Breast epithelium (tissue), 4 donors: ENCODE measurements around the gene PAK5. TPM values are rescaled to one million over a fixed set of nuclear protein-coding genes. Genes with fewer than 3 reads are reported as not detected.

Experiments used
- DNase-seq, 2 donors: peaks; one replicate each; pipeline ENCODE4 v3.0.0-alpha.2; 2019; ENCODE audit warnings: low spot score in 2 of 2
- H3K27ac ChIP-seq, 2 donors: fragments of 200-600 bp; sonication (generic) in 1 of 2; one replicate each; pipeline ENCODE4 v1.5.1; 2016 to 2019; ENCODE audit warnings: mild to moderate bottlenecking in 1 of 2
- H3K27me3 ChIP-seq, 2 donors: fragments of 200-600 bp; sonication (generic) in 1 of 2; one replicate each; pipeline versions ENCODE4 v1.5.1 to v1.6.0; 2017 to 2019; ENCODE audit warnings: control low read depth in 1 of 2, mild to moderate bottlenecking in 1 of 2
- H3K36me3 ChIP-seq: fragments of 200-600 bp; one replicate; pipeline ENCODE4 v1.5.1; 2019
- H3K4me1 ChIP-seq, 2 donors: fragments of 200-600 bp; sonication (generic); one replicate each; pipeline ENCODE4 v1.5.1; 2016 to 2019; ENCODE audit warnings: control low read depth in 1 of 2
- H3K4me3 ChIP-seq, 3 donors: fragments of 200-600 bp; sonication (generic); 1 replicate in 2 of 3; 2 replicates in 1 of 3; pipeline ENCODE4 v1.5.1; 2016 to 2019; ENCODE audit warnings: mild to moderate bottlenecking in 3 of 3, moderate library complexity in 2 of 3
- H3K9me3 ChIP-seq, 2 donors: fragments of 200-600 bp; sonication (generic) in 1 of 2; one replicate each; pipeline ENCODE4 v1.5.1; 2016 to 2019; ENCODE audit warnings: control low read depth in 1 of 2
- CTCF ChIP-seq, 3 donors: fragments of 450-650 bp; IDR thresholded peaks; one replicate each; pipeline ENCODE4 v1.5.1; 2016 to 2017; ENCODE audit warnings: antibody characterized with exemption in 3 of 3, mild to moderate bottlenecking in 3 of 3, moderate library complexity in 3 of 3
- POLR2A ChIP-seq: fragments of 450-650 bp; IDR thresholded peaks from one replicate; pipeline ENCODE4 v1.6.1; 2016; ENCODE audit warnings: antibody characterized with exemption, mild to moderate bottlenecking, moderate library complexity
- POLR2AphosphoS5 ChIP-seq, 3 donors: sonication (generic); formaldehyde crosslinking; IDR thresholded peaks; one replicate each; pipeline ENCODE4 v1.6.1; 2017; ENCODE audit warnings: antibody characterized with exemption in 3 of 3
- intact Hi-C: fragments of 100-400 bp; cut with DNase I; formaldehyde crosslinking; loops from one replicate; pipeline ENCODE4 v1.15.1; 2023; ENCODE audit warnings: low total_unique reads
- total RNA-seq, 3 donors: library from RNA; depleted of rRNA; stranded (reverse); fragments of >200 nt; gene quantifications; one replicate each; pipeline ENCODE4 v1.1.0, GENCODE V29; 2016

PAK5 gene
- total RNA-seq, 3 donors from 2014 or later: 0.66 to 1.3 TPM; not detected in 1

GRCh38 chr20:9581509-9581908, 257.4 kb downstream of the PAK5 start:
- intact Hi-C loops: no loop called here
- no peak overlapping the region for H3K4me3 ChIP-seq
- no peaks in the 10 kb centered on the region for H3K27me3 ChIP-seq
- H3K36me3 ChIP-seq: no peaks in the 10 kb centered on the region
- H3K9me3 ChIP-seq: no peaks in the 10 kb centered on the region
- TF ChIP-seq CTCF (IDR thresholded peaks at IDR 0.05) (no peak), POLR2AphosphoS5 (IDR thresholded peaks at IDR 0.05) (no peak), POLR2A (no peak)
- H3K4me1 ChIP-seq: no peaks in the 10 kb centered on the region
- no peak for DNase-seq
- no peak overlapping the region for H3K27ac ChIP-seq

- Histone ChIP-seq H3K27me3 (no peaks in the 10 kb centered on the region), H3K36me3 (no peaks in the 10 kb centered on the region), H3K9me3 (no peaks in the 10 kb centered on the region), H3K4me1 (no peaks in the 10 kb centered on the region), H3K4me3 (no peak overlapping the region), H3K27ac (no peak overlapping the region)
- no peak for TF ChIP-seq POLR2A
- TF ChIP-seq CTCF (IDR thresholded peaks at IDR 0.05): no peak
- TF ChIP-seq POLR2AphosphoS5 (IDR thresholded peaks at IDR 0.05): no peak
- intact Hi-C loops: no loop called here
- DNase-seq: no peak
Observed at GRCh38 chr20:9578594-9578993, 260.3 kb downstream of the PAK5 start.

GRCh38 chr20:9577397-9577796, 261.5 kb downstream of the PAK5 start:
- Histone ChIP-seq H3K4me1 (no peaks in the 10 kb centered on the region), H3K9me3 (no peaks in the 10 kb centered on the region), H3K27me3 (no peaks in the 10 kb centered on the region), H3K27ac (no peak overlapping the region), H3K36me3 (no peaks in the 10 kb centered on the region), H3K4me3 (no peak overlapping the region)
- intact Hi-C loops: no loop called here
- TF ChIP-seq POLR2A (no peak), POLR2AphosphoS5 (IDR thresholded peaks at IDR 0.05) (no peak), CTCF (IDR thresholded peaks at IDR 0.05) (no peak)
- no peak for DNase-seq

- no peak for DNase-seq
- Histone ChIP-seq H3K27me3 (no peaks in the 10 kb centered on the region), H3K27ac (no peak overlapping the region), H3K4me1 (no peaks in the 10 kb centered on the region), H3K36me3 (no peaks in the 10 kb centered on the region), H3K4me3 (no peak overlapping the region), H3K9me3 (no peaks in the 10 kb centered on the region)
- intact Hi-C loops: no loop called here
- TF ChIP-seq POLR2A: no peak
- no peak for TF ChIP-seq CTCF (IDR thresholded peaks at IDR 0.05)
- TF ChIP-seq POLR2AphosphoS5 (IDR thresholded peaks at IDR 0.05): no peak
Observed at GRCh38 chr20:9576695-9577094, 262.2 kb downstream of the PAK5 start.

- intact Hi-C loops: no loop called here
- Histone ChIP-seq H3K27me3 (no peaks in the 10 kb centered on the region), H3K4me1 (no peaks in the 10 kb centered on the region), H3K27ac (no peak overlapping the region), H3K9me3 (no peaks in the 10 kb centered on the region), H3K36me3 (no peaks in the 10 kb centered on the region), H3K4me3 (no peak overlapping the region)
- no peak for DNase-seq
- TF ChIP-seq POLR2AphosphoS5 (IDR thresholded peaks at IDR 0.05): no peak
- no peak for TF ChIP-seq POLR2A
- TF ChIP-seq CTCF (IDR thresholded peaks at IDR 0.05): no peak
Observed at GRCh38 chr20:9575836-9576235, 263.0 kb downstream of the PAK5 start.
